NCI-H2107 treated with DMSO at 0.1 percent for 48 hours (cell line): ENCODE results near the gene USP48.
"Not testable (repeated sequence)": the region's sequence is repeated elsewhere in the genome, so short reads cannot be mapped to it uniquely, and the experiment has no call there.

Experiments
- DNase-seq: peaks from one replicate; lab custom pipeline; 2025; ENCODE audit not compliant: unreplicated experiment; lab: John Stamatoyannopoulos, UW

The USP48 gene

GRCh38 chr1:21774835-21775549 is 8.0 kb downstream of the USP48 start:
- no peak for DNase-seq

GRCh38 chr1:21773585-21773984 is 9.4 kb downstream of the USP48 start:
- DNase-seq = no peak

- not testable (repeated sequence) for DNase-seq
These were observed 11.3 kb downstream of the USP48 start for GRCh38 chr1:21771672-21772071.

- not testable (repeated sequence) for DNase-seq
These were observed 12.3 kb downstream of the USP48 start for GRCh38 chr1:21770602-21771001.

- DNase-seq = no peak
These were observed 12.7 kb downstream of the USP48 start for GRCh38 chr1:21770201-21770600.

GRCh38 chr1:21767106-21767505 is 15.8 kb downstream of the USP48 start:
- not testable (repeated sequence) for DNase-seq

- DNase-seq = no peak
These were observed 16.7 kb downstream of the USP48 start for GRCh38 chr1:21766210-21766609.

- DNase-seq = peak; percentile 29
These were observed 18.1 kb downstream of the USP48 start for GRCh38 chr1:21764615-21765423.

DNA sequence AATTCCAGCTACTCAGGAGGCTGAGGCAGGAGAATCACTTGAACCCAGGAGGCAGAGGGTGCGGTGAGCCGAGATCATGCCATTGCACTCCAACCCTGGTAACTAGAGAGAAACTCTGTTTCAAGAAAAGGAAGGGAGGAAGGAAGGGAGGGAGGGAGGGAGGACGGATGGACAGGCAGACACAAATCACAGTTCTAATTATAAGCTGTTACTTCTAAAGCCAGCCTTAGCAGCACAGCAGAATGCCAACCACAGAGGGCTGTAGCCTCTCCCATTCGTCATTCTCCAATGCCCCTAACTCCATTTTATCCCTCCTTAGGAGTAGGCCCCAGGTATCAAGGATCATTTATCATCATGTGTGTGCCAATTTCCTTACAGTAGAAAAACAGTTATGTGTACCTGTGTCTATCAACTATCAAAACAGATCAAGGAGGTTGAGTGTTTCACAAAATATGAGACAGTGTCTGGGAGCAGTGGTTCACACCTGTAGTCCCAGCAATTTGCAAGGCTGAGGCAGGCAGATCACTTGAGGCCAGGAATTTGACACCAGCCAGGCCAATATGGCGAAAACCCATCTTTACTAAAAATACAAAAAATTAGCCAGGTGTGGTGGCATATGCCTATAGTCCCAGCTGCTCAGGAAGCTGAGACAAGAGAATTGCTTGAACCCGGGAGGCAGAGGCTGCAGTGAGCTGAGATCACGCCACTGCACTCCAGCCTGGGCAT is 19.1 kb downstream of the USP48 start:
- DNase-seq = no peak

- DNase-seq = no peak
These were observed 19.7 kb downstream of the USP48 start for GRCh38 chr1:21763236-21763635.

DNA sequence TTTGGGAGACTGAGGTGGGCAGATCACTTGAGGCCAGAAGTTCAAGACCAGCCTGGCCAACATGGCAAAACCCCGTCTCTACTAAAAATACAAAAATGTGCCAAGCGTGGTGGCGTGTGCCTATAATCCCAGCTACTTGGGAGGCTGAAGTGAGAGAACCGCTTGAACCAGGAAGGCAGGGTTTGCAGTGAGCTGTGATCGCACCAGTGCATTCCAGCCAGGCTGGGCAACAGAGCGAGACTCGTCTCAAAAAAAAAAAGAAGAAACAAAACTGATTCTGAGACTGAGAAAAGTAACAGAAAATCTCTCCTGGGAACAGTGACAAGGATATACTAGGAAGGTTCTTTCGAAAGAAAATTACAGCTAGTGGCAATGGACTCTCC is 20.9 kb downstream of the USP48 start:
- DNase-seq = no peak

DNA sequence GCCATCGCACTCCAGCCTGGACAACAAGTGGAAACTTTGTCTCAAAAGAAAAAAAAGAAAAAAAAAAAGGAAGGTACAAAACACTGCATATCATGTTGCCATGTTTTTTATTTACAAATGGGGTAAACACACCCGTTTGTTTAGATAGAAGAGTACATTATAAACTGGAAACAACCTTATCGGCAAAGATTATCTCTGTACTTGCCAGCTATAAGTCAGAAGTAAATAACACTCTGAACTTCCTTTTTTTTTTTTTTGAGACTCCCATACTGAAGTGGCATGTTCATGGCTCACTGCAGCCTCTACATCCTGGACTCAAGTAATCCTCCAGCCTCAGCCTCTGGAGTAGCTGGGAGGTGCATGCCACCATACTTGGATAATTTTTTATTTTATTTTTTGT is 21.9 kb downstream of the USP48 start:
- no peak for DNase-seq

- DNase-seq = no peak
These were observed 23.1 kb downstream of the USP48 start for GRCh38 chr1:21759818-21760217.

GRCh38 chr1:21759182-21759581 is 23.8 kb downstream of the USP48 start:
- DNase-seq = no peak

DNA sequence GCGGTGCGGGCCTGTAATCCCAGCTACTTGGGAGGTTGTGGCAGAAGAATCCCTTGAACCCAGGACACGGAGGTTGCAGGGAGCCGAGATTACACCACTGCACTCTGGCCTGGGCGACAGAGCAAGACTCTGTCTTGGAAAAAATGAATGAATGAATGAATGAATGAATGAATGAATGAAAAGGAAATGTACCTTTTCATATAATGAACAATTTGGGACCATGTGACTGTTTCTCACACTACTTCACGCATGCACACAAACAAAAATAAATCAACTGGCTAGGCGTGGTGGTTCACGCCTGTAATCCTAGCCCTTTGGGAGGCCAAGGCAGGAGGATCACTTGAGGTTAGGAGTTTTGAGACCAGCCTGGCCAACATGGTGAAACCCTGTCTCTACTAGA is 24.3 kb downstream of the USP48 start:
- no peak for DNase-seq

DNA sequence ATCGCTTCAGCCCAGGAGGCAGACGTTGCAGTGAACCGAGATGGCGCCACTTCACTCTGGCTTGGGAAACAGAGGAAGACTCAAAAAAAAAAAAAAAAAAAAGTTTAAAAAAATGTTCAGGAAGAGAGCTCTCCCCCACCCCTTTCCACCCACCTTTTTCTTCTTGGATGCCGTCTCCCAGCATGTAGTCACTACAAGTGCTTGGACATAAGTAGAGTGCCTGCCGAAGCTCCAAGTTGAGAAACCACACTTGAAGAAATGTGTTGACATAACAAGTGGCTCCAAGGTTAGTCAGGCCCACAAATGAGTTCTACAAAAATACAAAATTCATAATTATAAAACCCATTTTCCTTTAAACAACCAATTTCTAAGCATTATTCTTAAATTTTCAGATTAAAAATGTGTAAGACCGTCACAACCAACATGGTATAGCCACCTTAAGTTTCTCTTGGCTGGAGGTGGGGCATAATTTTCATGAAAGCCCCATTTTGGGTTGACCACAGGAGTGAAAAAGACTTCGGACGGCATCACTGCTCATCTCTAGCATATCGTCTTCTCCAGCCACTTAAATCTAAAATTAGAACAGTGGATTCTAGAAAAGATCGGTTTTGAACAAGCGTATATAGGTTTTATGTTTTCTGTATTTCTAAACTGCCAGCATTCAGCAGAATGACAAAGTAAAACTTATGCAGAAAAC is 26.4 kb downstream of the USP48 start:
- no peak for DNase-seq

DNA sequence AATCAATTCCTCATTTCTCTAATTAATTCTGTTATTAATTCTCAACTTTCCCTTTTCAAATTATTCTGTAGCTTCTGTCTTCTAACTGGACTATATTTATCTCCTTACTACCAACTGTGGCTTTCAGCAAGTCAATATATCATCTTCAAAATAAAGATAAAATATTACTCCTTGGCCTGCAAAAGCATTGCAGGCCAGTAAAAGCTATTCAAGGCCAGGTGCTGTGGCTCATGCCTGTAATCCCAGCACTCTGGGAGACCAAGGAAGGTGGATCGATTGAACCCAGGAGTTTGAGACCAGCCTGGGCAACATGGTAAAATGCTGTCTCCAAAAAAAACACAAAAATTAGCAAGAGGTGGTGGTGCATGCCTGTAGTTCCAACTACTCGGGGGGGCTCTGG is 27.9 kb downstream of the USP48 start:
- DNase-seq = no peak

- DNase-seq = no peak
These were observed 28.4 kb downstream of the USP48 start for GRCh38 chr1:21754583-21754982.

GRCh38 chr1:21752186-21752585 is 30.8 kb downstream of the USP48 start:
- no peak for DNase-seq

GRCh38 chr1:21751281-21751680 is 31.7 kb downstream of the USP48 start:
- no peak for DNase-seq

- no peak for DNase-seq
These were observed 32.1 kb downstream of the USP48 start for GRCh38 chr1:21750841-21751240.
